Endothelial cell (in vitro differentiated cells): ENCODE measurements around the gene CRB2. TPM values are rescaled to one million over a fixed set of nuclear protein-coding genes. Genes with fewer than 3 reads are reported as not detected.

Source experiments
- DNase-seq: peaks from one replicate; pipeline ENCODE4 v3.0.0; 2021; ENCODE audit warnings: low spot score
- H3K27ac Mint-ChIP-seq: one replicate; pipeline ENCODE4 v1.8.0; 2021; ENCODE audit warnings: mixed read lengths, inconsistent platforms; ENCODE audit not compliant: unreplicated experiment
- H3K27me3 Mint-ChIP-seq: one replicate; pipeline ENCODE4 v1.8.0; 2021; ENCODE audit warnings: mild to moderate bottlenecking, moderate library complexity, mixed read lengths, inconsistent platforms; ENCODE audit not compliant: unreplicated experiment
- H3K36me3 Mint-ChIP-seq: one replicate; pipeline ENCODE4 v1.8.0; 2021; ENCODE audit warnings: mild to moderate bottlenecking, low read depth, mixed read lengths, inconsistent platforms; ENCODE audit not compliant: unreplicated experiment
- H3K4me1 Mint-ChIP-seq: one replicate; pipeline ENCODE4 v1.8.0; 2021; ENCODE audit warnings: mild to moderate bottlenecking, mixed read lengths, inconsistent platforms; ENCODE audit not compliant: unreplicated experiment
- H3K4me3 Mint-ChIP-seq: one replicate; pipeline ENCODE4 v1.8.0; 2021; ENCODE audit warnings: mild to moderate bottlenecking, mixed read lengths, inconsistent platforms; ENCODE audit not compliant: unreplicated experiment
- H3K9me3 Mint-ChIP-seq: one replicate; pipeline ENCODE4 v1.8.0; 2021; ENCODE audit warnings: mixed read lengths, inconsistent platforms; ENCODE audit not compliant: unreplicated experiment
- CTCF ChIP-seq: fragments of 200-600 bp; sonication (generic); IDR thresholded peaks from one replicate; pipeline ENCODE4 v1.5.0; 2021; ENCODE audit warnings: antibody characterized with exemption; ENCODE audit not compliant: unreplicated experiment
- total RNA-seq: library from RNA; stranded (reverse); fragmentation: NEBNext Ultra II Directional; extraction: Animal tissue kit (Norgen Biotek cat#: 25700); gene quantifications from one replicate; pipeline ENCODE4 v1.2.1, GENCODE V29; 2021; ENCODE audit not compliant: unreplicated experiment

Gene CRB2
- total RNA-seq, 1 donor from 2014 or later, result 0.18 TPM

GRCh38 chr9:123339666-123340510 lies 16.1 kb upstream of the CRB2 start:
- no peak overlapping the region for H3K27ac Mint-ChIP-seq
- H3K36me3 Mint-ChIP-seq, result peaks cover 4% of the 10 kb centered on the region
- H3K9me3 Mint-ChIP-seq, result no peaks in the 10 kb centered on the region
- no peak for TF ChIP-seq CTCF
- H3K4me3 Mint-ChIP-seq, result no peak overlapping the region
- H3K27me3 Mint-ChIP-seq, result peaks cover 9% of the 10 kb centered on the region
- H3K4me1 Mint-ChIP-seq, result peaks cover 32% of the 10 kb centered on the region
- no peak for DNase-seq

GRCh38 chr9:123341816-123342215 lies 14.2 kb upstream of the CRB2 start:
- peaks cover 4% of the 10 kb centered on the region for H3K36me3 Mint-ChIP-seq
- H3K4me3 Mint-ChIP-seq, result no peak overlapping the region
- no peak for DNase-seq
- no peak overlapping the region for H3K27ac Mint-ChIP-seq
- peaks cover 7% of the 10 kb centered on the region for H3K27me3 Mint-ChIP-seq
- TF ChIP-seq CTCF, result no peak
- H3K9me3 Mint-ChIP-seq, result no peaks in the 10 kb centered on the region
- peaks cover 27% of the 10 kb centered on the region for H3K4me1 Mint-ChIP-seq

- H3K27me3 Mint-ChIP-seq, result peaks cover 7% of the 10 kb centered on the region
- peaks cover 4% of the 10 kb centered on the region for H3K36me3 Mint-ChIP-seq
- H3K9me3 Mint-ChIP-seq, result no peaks in the 10 kb centered on the region
- DNase-seq, result no peak
- TF ChIP-seq CTCF, result no peak
- no peak overlapping the region for H3K27ac Mint-ChIP-seq
- no peak overlapping the region for H3K4me3 Mint-ChIP-seq
- peaks cover 27% of the 10 kb centered on the region for H3K4me1 Mint-ChIP-seq
Observed at GRCh38 chr9:123342247-123342646, 13.8 kb upstream of the CRB2 start.

- no peak for TF ChIP-seq CTCF
- H3K4me1 Mint-ChIP-seq, result peaks cover 24% of the 10 kb centered on the region
- peaks cover 7% of the 10 kb centered on the region for H3K27me3 Mint-ChIP-seq
- no peak overlapping the region for H3K27ac Mint-ChIP-seq
- DNase-seq, result no peak
- no peak overlapping the region for H3K4me3 Mint-ChIP-seq
- H3K9me3 Mint-ChIP-seq, result no peaks in the 10 kb centered on the region
- peaks cover 4% of the 10 kb centered on the region for H3K36me3 Mint-ChIP-seq
Observed at GRCh38 chr9:123343443-123344191, 12.4 kb upstream of the CRB2 start.
